H1 (cell line): ENCODE data around the gene FRK. TPM values are rescaled to one million over a fixed set of nuclear protein-coding genes. Genes with fewer than 3 reads are reported as not detected.

Experiments used
- CBX5 ChIP-seq: fragments of 300-800, 300-1000 bp; sonication (generic); IDR thresholded peaks from 2 replicates; pipeline ENCODE4 v1.7.1; 2016; ENCODE audit warnings: antibody characterized with exemption, low read length, low read depth
- EP300 ChIP-seq, 2 experiments: IDR thresholded peaks; 1 replicate in 1 of 2; 2 replicates in 1 of 2; pipeline ENCODE4 v1.6.1; 2011 to 2012; ENCODE audit warnings: low read depth in 2 of 2, low read length in 2 of 2, mild to moderate bottlenecking in 2 of 2, borderline replicate concordance in 1 of 2, inconsistent platforms in 1 of 2, moderate library complexity in 1 of 2
- KDM1A ChIP-seq: fragments of 200-600, 300-600 bp; sonication (generic); IDR thresholded peaks from 2 replicates; pipeline ENCODE4 v1.7.1; 2016; ENCODE audit warnings: mild to moderate bottlenecking, low read length, borderline replicate concordance
- RFX5 ChIP-seq: IDR thresholded peaks from 2 replicates; pipeline ENCODE4 v1.6.1; 2011; ENCODE audit warnings: low read depth, low read length, improper control_type of control experiment, borderline replicate concordance
- polyA plus RNA-seq, 7 experiments: library from polyadenylated mRNA; depleted of rRNA in 3 of 7; stranded (reverse) in 5 of 7; unstranded in 2 of 7; fragments of >200 nt in 5 of 7; fragments of 200-250 nt in 2 of 7; gene quantifications; 1 replicate in 5 of 7; 2 replicates in 1 of 7; 4 replicates in 1 of 7; pipeline versions ENCODE4 v1.2.1 to v1.2.3, GENCODE V29; 2011 to 2013; ENCODE audit warnings: missing spikeins in 2 of 7, mixed read lengths in 2 of 7
- total RNA-seq: library from RNA; stranded (reverse); fragmentation: NEBNext Ultra II Directional; extraction: Animal tissue kit (Norgen Biotek cat#: 25700); gene quantifications from 2 replicates; pipeline ENCODE4 v1.2.1, GENCODE V29; 2021
- TF ChIP-seq, protein P1 (sequence below): IDR thresholded peaks from 2 replicates; pipeline ENCODE4 v1.6.1; 2012; ENCODE audit warnings: inconsistent platforms

FRK gene
- total and polyA plus RNA-seq, 2 of the 8 experiments (the other 6 are each of a cell fraction or from before 2014, with no cell fraction given) = 0.11 to 0.24 TPM

DNA sequence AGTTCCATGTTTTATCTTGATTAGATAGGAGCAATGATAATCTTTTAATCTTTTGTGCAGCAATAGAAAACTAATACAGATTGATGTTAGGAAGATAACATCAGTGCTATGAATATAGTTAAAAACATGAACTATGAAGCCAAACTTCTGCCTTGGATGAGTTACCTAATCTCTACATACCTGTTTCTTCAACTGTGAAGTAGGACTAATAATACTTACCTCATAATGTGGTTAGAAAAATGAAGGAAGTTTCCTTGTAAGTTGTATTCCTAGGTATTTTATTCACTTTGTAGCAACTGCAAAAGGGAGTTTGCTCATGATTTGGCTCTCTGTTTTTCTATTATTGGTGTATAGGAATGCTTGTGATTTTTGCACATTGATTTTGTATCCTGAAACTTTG is 111.9 kb downstream of the FRK start (continued):
- TF ChIP-seq, protein P1, sequence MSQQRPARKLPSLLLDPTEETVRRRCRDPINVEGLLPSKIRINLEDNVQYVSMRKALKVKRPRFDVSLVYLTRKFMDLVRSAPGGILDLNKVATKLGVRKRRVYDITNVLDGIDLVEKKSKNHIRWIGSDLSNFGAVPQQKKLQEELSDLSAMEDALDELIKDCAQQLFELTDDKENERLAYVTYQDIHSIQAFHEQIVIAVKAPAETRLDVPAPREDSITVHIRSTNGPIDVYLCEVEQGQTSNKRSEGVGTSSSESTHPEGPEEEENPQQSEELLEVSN = no peak
- no peak for TF ChIP-seq RFX5
- no peak for TF ChIP-seq EP300 (IDR thresholded peaks at IDR 0.05; ENCODE audit: borderline replicate concordance in 1 of 2, low read depth in 2 of 2, low read length in 2 of 2)
- no peak for TF ChIP-seq CBX5
- no peak for TF ChIP-seq KDM1A
